ENCODE data around the gene AGAP5. TPM values are rescaled to one million over a fixed set of nuclear protein-coding genes. Genes with fewer than 3 reads are reported as not detected.

AGAP5 gene
- total and polyA plus RNA-seq, 9 of the 15 experiments (the other 6 are each of a cell fraction or from before 2014, with no cell fraction given), result 0.32 to 7.5 (median 5.3) TPM

GRCh38 chr10:73743327-73743904 is 45.5 kb upstream of the AGAP5 start (continued):
- no peak for TF ChIP-seq SFPQ (IDR thresholded peaks at IDR 0.05; ENCODE audit: low read depth, low read length)
- TF ChIP-seq DEAF1 (CRISPR knock-in tag; IDR thresholded peaks at IDR 0.05), result peak; percentile 74
- peak; percentile 99 for TF ChIP-seq ZNF766 (CRISPR knock-in tag; conservative IDR thresholded peaks at IDR 0.05)
- TF ChIP-seq ETV1 (tag; conservative IDR thresholded peaks at IDR 0.05; ENCODE audit: low read depth), result peak; percentile 85
- no peak for TF ChIP-seq POU5F1 (IDR thresholded peaks at IDR 0.05; ENCODE audit: borderline replicate concordance, low read depth, low read length, partially characterized antibody)
- TF ChIP-seq ZNF518B (CRISPR knock-in tag; IDR thresholded peaks at IDR 0.05), result peak; percentile 85; the same call in 1 of the 2 replicates
- TF ChIP-seq LEF1 (IDR thresholded peaks at IDR 0.05), result no peak
- peak; percentile 70; the same call in 1 of the 2 replicates for TF ChIP-seq DLX4 (CRISPR knock-in tag; IDR thresholded peaks at IDR 0.05)
- no peak for TF ChIP-seq MAX (CRISPR knock-in tag; IDR thresholded peaks at IDR 0.05)
- no peak for TF ChIP-seq HMGN3 (IDR thresholded peaks at IDR 0.05; ENCODE audit: borderline replicate concordance, extremely low read depth, insufficient read length, low read depth, low read length)
- TF ChIP-seq EHMT2 (IDR thresholded peaks at IDR 0.05), result no peak
- no peak for TF ChIP-seq TCF3 (CRISPR knock-in tag; IDR thresholded peaks at IDR 0.05)
- no peak for TF ChIP-seq HDGF (IDR thresholded peaks at IDR 0.05)
- no peak for TF ChIP-seq PKNOX1 (IDR thresholded peaks at IDR 0.05)
- TF ChIP-seq ZBTB49 (CRISPR knock-in tag; IDR thresholded peaks at IDR 0.05; ENCODE audit: borderline replicate concordance), result no peak
